Large intestine (tissue), 3 donors: Measurements from ENCODE around the gene ZNF529. TPM values are rescaled to one million over a fixed set of nuclear protein-coding genes. Genes with fewer than 3 reads are reported as not detected.

Experiments
- DNase-seq, 2 donors: peaks; one replicate each; pipeline versions ENCODE4 v3.0.0 to v3.0.0-alpha.2; 2013
- H3K27ac ChIP-seq: one replicate; pipeline ENCODE4 v1.5.1; 2013; ENCODE audit warnings: low read length
- H3K27me3 ChIP-seq: 2 replicates; pipeline ENCODE4 v1.6.1; 2013; ENCODE audit warnings: low read length; ENCODE audit not compliant: control insufficient read depth, insufficient read depth
- H3K36me3 ChIP-seq: 2 replicates; pipeline ENCODE4 v1.6.1; 2013; ENCODE audit warnings: low read length; ENCODE audit not compliant: control insufficient read depth, insufficient read depth
- H3K4me1 ChIP-seq: one replicate; pipeline ENCODE4 v1.6.1; 2013; ENCODE audit warnings: low read length; ENCODE audit not compliant: control insufficient read depth, insufficient read depth
- H3K4me3 ChIP-seq: one replicate; pipeline ENCODE4 v1.5.1; 2013; ENCODE audit warnings: low read length
- H3K9me3 ChIP-seq: one replicate; pipeline ENCODE4 v1.6.1; 2013; ENCODE audit warnings: mild to moderate bottlenecking, low read depth, low read length, moderate library complexity; ENCODE audit not compliant: control insufficient read depth
- WGBS: methylation state at CpG from one replicate; pipeline ENCODE4 v1.1.5; 2013; ENCODE audit warnings: low lambda C conversion rate; ENCODE audit not compliant: insufficient coverage; 5-methylcytosine and 5-hydroxymethylcytosine counted together
- polyA plus RNA-seq: library from polyadenylated mRNA; unstranded; fragments of 120-200 nt; gene quantifications from one replicate; pipeline ENCODE4 v1.2.1, GENCODE V29; 2013

The ZNF529 gene
- polyA plus RNA-seq, 1 donor: 19.0 TPM

DNA sequence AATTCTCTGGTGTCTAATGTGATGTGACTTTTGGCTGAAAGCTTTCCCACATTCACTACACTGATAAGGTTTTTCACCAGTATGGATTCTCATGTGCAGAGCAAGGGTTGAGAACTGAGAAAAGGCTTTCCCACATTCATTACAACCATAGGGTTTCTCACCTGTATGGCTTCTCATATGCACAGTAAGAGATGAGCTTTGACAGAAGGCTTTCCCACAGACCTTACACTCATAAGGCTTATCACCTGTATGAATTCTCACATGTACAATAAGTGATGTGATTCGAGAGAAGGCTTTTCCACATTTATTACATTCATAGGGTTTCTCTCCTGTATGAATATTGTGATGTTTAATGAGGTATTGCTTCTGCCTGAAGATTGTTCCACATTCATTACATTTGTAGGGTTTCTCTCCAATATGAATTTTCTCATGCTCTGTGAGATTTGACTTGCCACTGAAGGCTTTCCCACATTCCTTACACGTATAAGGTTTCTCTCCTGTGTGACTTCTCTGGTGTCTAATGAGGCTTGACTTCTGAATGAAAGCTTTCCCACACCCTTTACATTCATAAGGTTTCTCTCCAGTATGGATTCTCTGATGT, 59.0 kb downstream of the ZNF529 start:
- H3K36me3 ChIP-seq: peaks cover 41% of the 10 kb centered on the region

DNA sequence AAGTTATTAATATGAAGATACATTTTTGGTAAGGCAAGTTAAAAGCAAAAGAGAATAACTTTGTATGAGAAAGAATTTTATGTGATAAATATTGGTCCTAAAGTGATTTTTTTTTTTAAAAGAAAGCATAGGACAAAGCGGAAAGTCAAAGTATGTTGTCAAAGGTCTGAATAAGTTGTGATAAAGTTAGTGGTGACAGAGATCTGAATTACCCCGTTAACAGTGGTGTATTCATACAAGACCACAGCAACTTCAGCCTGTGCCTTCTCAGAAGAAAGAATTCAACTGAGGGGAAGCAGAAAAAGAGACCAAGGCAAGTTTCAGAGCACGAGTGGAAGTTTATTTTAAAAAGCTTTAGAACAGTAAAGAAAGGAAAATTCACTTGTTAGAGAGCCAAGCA, 64.8 kb downstream of the ZNF529 start:
- H3K4me1 ChIP-seq: no peaks in the 10 kb centered on the region
- WGBS: 100% methylated on average over 2 of the region's 3 CpGs
- H3K4me3 ChIP-seq: no peak overlapping the region
- DNase-seq: no peak
- no peaks in the 10 kb centered on the region for H3K27me3 ChIP-seq
- no peak overlapping the region for H3K27ac ChIP-seq
- H3K9me3 ChIP-seq: peaks cover 28% of the 10 kb centered on the region
- H3K36me3 ChIP-seq: no peaks in the 10 kb centered on the region

More for the DNA sequence above, 59.0 kb downstream of the ZNF529 start:
- Histone ChIP-seq H3K4me1 (no peaks in the 10 kb centered on the region), H3K27me3 (no peaks in the 10 kb centered on the region), H3K9me3 (peaks cover 44% of the 10 kb centered on the region), H3K27ac (no peak overlapping the region), H3K4me3 (no peak overlapping the region)
- no CpG with 5 or more reads among the region's 2 CpGs for WGBS
- no peak for DNase-seq

DNA sequence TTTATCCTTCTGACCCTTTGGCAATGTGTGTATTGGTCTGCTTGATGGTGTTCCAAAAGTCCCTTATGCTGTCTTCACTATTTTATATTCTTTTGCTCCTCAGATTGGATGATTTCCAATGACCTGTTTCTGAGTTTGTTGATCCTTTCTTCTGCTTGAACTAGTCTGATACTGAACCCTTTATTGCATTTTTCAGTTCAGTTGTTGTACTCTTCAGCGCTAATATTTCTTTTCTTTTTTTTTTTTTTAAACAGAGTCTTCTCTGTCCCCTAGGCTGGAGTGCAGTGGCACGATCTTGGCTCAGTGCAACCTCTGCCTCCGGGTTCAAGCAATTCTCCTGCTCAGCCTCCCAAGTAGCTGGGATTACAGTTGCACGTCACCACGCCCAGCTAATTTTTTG, 71.1 kb downstream of the ZNF529 start:
- Histone ChIP-seq H3K27ac (no peak overlapping the region), H3K36me3 (no peaks in the 10 kb centered on the region), H3K9me3 (peaks cover 37% of the 10 kb centered on the region), H3K4me3 (no peak overlapping the region), H3K27me3 (no peaks in the 10 kb centered on the region), H3K4me1 (no peaks in the 10 kb centered on the region)
- DNase-seq: no peak
- WGBS: 100% methylated on average over 1 of the region's 5 CpGs

DNA sequence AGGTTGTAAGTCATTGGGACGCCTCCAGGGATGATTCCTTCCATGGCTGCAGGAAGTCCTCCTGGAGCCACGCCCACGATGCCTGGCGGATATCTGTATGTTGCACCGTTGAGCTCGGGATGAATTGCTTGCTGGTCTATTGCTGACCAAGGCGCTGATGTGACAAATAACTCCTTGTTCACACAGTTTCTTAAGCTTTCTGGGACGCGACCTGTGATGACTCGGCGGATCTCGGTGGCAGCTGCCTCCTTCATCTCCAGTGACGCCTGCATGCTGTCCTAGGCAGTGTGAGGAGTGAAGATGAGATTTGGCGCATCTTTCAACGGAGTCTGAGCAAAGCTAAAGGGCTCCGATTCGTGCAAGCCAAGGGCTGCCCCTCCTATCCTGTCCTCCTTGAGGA, 76.1 kb downstream of the ZNF529 start:
- H3K4me1 ChIP-seq: no peaks in the 10 kb centered on the region
- WGBS: no CpG with 5 or more reads among the region's 17 CpGs
- no peaks in the 10 kb centered on the region for H3K36me3 ChIP-seq
- no peaks in the 10 kb centered on the region for H3K27me3 ChIP-seq
- DNase-seq: no peak
- peaks cover 23% of the 10 kb centered on the region for H3K9me3 ChIP-seq
- H3K4me3 ChIP-seq: no peak overlapping the region
- no peak overlapping the region for H3K27ac ChIP-seq

Other genes with a start within 250 kb of the ZNF529 start
- 8.7 TPM for gene ZFP14, start 194.1 kb downstream of the ZNF529 start, polyA plus RNA-seq
- 6.4 TPM for gene ZFP82, start 154.6 kb downstream of the ZNF529 start, polyA plus RNA-seq
- 12.5 TPM for gene ZNF566, start 83.7 kb downstream of the ZNF529 start, polyA plus RNA-seq
- gene ZNF260, start 45.0 kb downstream of the ZNF529 start, polyA plus RNA-seq: 16.1 TPM
- gene ZNF382, start 32.0 kb upstream of the ZNF529 start, polyA plus RNA-seq: 5.4 TPM
- gene ZNF461, start 93.5 kb upstream of the ZNF529 start, polyA plus RNA-seq: 9.7 TPM
- gene ZNF567, start 114.3 kb upstream of the ZNF529 start, polyA plus RNA-seq: 8.6 TPM
- 2.1 TPM for gene ZNF850, start 199.5 kb upstream of the ZNF529 start, polyA plus RNA-seq